ENCODE data around the gene TIMP3. TPM values are rescaled to one million over a fixed set of nuclear protein-coding genes. Genes with fewer than 3 reads are reported as not detected.

Gene TIMP3
- total RNA-seq, 1 experiment from 2014 or later: 14.1 TPM

GRCh38 chr22:32864596-32864995 is 63.1 kb downstream of the TIMP3 start:
- H3K4me3 ChIP-seq (ENCODE audit: low read depth, low read length, poor library complexity, severe bottlenecking): no peak overlapping the region
- ChIA-PET POLR2A (ENCODE audit: low non-redundant PET) (no interaction called here), CTCF (no interaction called here)
- no peaks in the 10 kb centered on the region for H3K4me1 ChIP-seq (ENCODE audit: insufficient read depth, low read length, poor library complexity, severe bottlenecking)
- no peaks in the 10 kb centered on the region for H3K9me3 ChIP-seq (ENCODE audit: low read depth, low read length, poor library complexity, severe bottlenecking)
- no TSS peak for BruUV-seq (replicated peaks)
- H3K27me3 ChIP-seq (replicated peaks; ENCODE audit: insufficient read depth, low read depth, low read length, poor library complexity): no peaks in the 10 kb centered on the region
- no peak overlapping the region for H3K27ac ChIP-seq (ENCODE audit: low read depth, low read length, poor library complexity, severe bottlenecking)
- intact Hi-C loops (cut with micrococcal nuclease; ENCODE audit: unreplicated experiment): no loop called here
- DNase-seq (ENCODE audit: low spot score): no peak
- no peaks in the 10 kb centered on the region for H3K36me3 ChIP-seq (ENCODE audit: insufficient read depth, low read length, poor library complexity, severe bottlenecking)
- no peak for TF ChIP-seq EZH2 (IDR thresholded peaks at IDR 0.05; ENCODE audit: borderline replicate concordance, low read depth, low read length, poor library complexity, severe bottlenecking)
- TF ChIP-seq CTCF (conservative IDR thresholded peaks at IDR 0.05; ENCODE audit: low read depth, low read length): no peak

GRCh38 chr22:32866953-32867352 is 65.4 kb downstream of the TIMP3 start:
- H3K27ac ChIP-seq (ENCODE audit: low read depth, low read length, poor library complexity, severe bottlenecking): no peak overlapping the region
- ChIA-PET POLR2A (ENCODE audit: low non-redundant PET) (no interaction called here), CTCF (no interaction called here)
- H3K4me1 ChIP-seq (ENCODE audit: insufficient read depth, low read length, poor library complexity, severe bottlenecking): no peaks in the 10 kb centered on the region
- no peaks in the 10 kb centered on the region for H3K36me3 ChIP-seq (ENCODE audit: insufficient read depth, low read length, poor library complexity, severe bottlenecking)
- BruUV-seq (replicated peaks): no TSS peak
- intact Hi-C loops (cut with micrococcal nuclease; ENCODE audit: unreplicated experiment): no loop called here
- TF ChIP-seq EZH2 (IDR thresholded peaks at IDR 0.05; ENCODE audit: borderline replicate concordance, low read depth, low read length, poor library complexity, severe bottlenecking) (no peak), CTCF (conservative IDR thresholded peaks at IDR 0.05; ENCODE audit: low read depth, low read length) (no peak)
- no peak for DNase-seq (ENCODE audit: low spot score)
- no peaks in the 10 kb centered on the region for H3K27me3 ChIP-seq (replicated peaks; ENCODE audit: insufficient read depth, low read depth, low read length, poor library complexity)
- no peak overlapping the region for H3K4me3 ChIP-seq (ENCODE audit: low read depth, low read length, poor library complexity, severe bottlenecking)
- no peaks in the 10 kb centered on the region for H3K9me3 ChIP-seq (ENCODE audit: low read depth, low read length, poor library complexity, severe bottlenecking)

- TF ChIP-seq EZH2 (IDR thresholded peaks at IDR 0.05; ENCODE audit: borderline replicate concordance, low read depth, low read length, poor library complexity, severe bottlenecking) (no peak), CTCF (conservative IDR thresholded peaks at IDR 0.05; ENCODE audit: low read depth, low read length) (no peak)
- intact Hi-C loops (cut with micrococcal nuclease; ENCODE audit: unreplicated experiment): no loop called here
- no peak for DNase-seq (ENCODE audit: low spot score)
- no peaks in the 10 kb centered on the region for H3K4me1 ChIP-seq (ENCODE audit: insufficient read depth, low read length, poor library complexity, severe bottlenecking)
- no TSS peak for BruUV-seq (replicated peaks)
- no peaks in the 10 kb centered on the region for H3K9me3 ChIP-seq (ENCODE audit: low read depth, low read length, poor library complexity, severe bottlenecking)
- H3K27me3 ChIP-seq (replicated peaks; ENCODE audit: insufficient read depth, low read depth, low read length, poor library complexity): no peaks in the 10 kb centered on the region
- H3K27ac ChIP-seq (ENCODE audit: low read depth, low read length, poor library complexity, severe bottlenecking): no peak overlapping the region
- ChIA-PET POLR2A (ENCODE audit: low non-redundant PET) (no interaction called here), CTCF (no interaction called here)
- no peak overlapping the region for H3K4me3 ChIP-seq (ENCODE audit: low read depth, low read length, poor library complexity, severe bottlenecking)
- H3K36me3 ChIP-seq (ENCODE audit: insufficient read depth, low read length, poor library complexity, severe bottlenecking): no peaks in the 10 kb centered on the region
Observed at GRCh38 chr22:32868946-32869345, 67.4 kb downstream of the TIMP3 start.

Data from A673 (cell line).